HG03045 (cell line): Measurements from ENCODE around the gene MAPK8IP1.
A peak's percentile ranks its signal among the peaks of the same experiment; 100 is the strongest.
"Not testable (repeated sequence)": the region's sequence is repeated elsewhere in the genome, so short reads cannot be mapped to it uniquely, and the experiment has no call there.

Source experiments
- ATAC-seq: cut with Tn5 transposase; IDR thresholded peaks from one replicate; pipeline ENCODE4 v1.9.1; 2021; ENCODE audit warnings: mild to moderate bottlenecking, moderate library complexity; ENCODE audit not compliant: unreplicated experiment

The MAPK8IP1 gene

GRCh38 chr11:45889555-45889954 is 4.1 kb downstream of the MAPK8IP1 start:
- no peak for ATAC-seq

- no peak for ATAC-seq
These were observed 4.5 kb downstream of the MAPK8IP1 start for GRCh38 chr11:45889966-45890365.

GRCh38 chr11:45890886-45891550 is 5.6 kb downstream of the MAPK8IP1 start:
- ATAC-seq: no peak

- ATAC-seq: no peak
These were observed 7.4 kb downstream of the MAPK8IP1 start for GRCh38 chr11:45892856-45893255.

- ATAC-seq: no peak
These were observed 9.2 kb downstream of the MAPK8IP1 start for GRCh38 chr11:45894555-45895247.

- no peak for ATAC-seq
These were observed 10.3 kb downstream of the MAPK8IP1 start for GRCh38 chr11:45895553-45896259.

- no peak for ATAC-seq
These were observed 11.1 kb downstream of the MAPK8IP1 start for GRCh38 chr11:45896422-45896984.

- no peak for ATAC-seq
These were observed 12.1 kb downstream of the MAPK8IP1 start for GRCh38 chr11:45897556-45897955.

GRCh38 chr11:45899086-45899447 is 13.6 kb downstream of the MAPK8IP1 start:
- no peak for ATAC-seq

- ATAC-seq: peak; percentile 49
These were observed 14.2 kb downstream of the MAPK8IP1 start for GRCh38 chr11:45899448-45900174.

GRCh38 chr11:45900175-45900800 is 14.8 kb downstream of the MAPK8IP1 start:
- ATAC-seq: peak; percentile 10

GRCh38 chr11:45900916-45901617 is 15.6 kb downstream of the MAPK8IP1 start:
- ATAC-seq: no peak

- ATAC-seq: no peak
These were observed 16.2 kb downstream of the MAPK8IP1 start for GRCh38 chr11:45901626-45902025.

GRCh38 chr11:45902452-45903380 is 17.3 kb downstream of the MAPK8IP1 start:
- no peak for ATAC-seq

GRCh38 chr11:45904309-45904915 is 19.0 kb downstream of the MAPK8IP1 start:
- no peak for ATAC-seq

- ATAC-seq: no peak
These were observed 19.6 kb downstream of the MAPK8IP1 start for GRCh38 chr11:45905095-45905494.

- ATAC-seq: not testable (repeated sequence)
These were observed 20.1 kb downstream of the MAPK8IP1 start for GRCh38 chr11:45905576-45905975.

GRCh38 chr11:45906096-45906682 is 20.7 kb downstream of the MAPK8IP1 start:
- ATAC-seq: no peak
